Anterior cingulate cortex (tissue), 58 donors: Measurements from ENCODE around the gene GJC1.
A peak's percentile ranks its signal among the peaks of the same experiment; 100 is the strongest.

ENCODE experiments used
- DNase-seq, 58 donors: peaks; one replicate each; lab custom pipeline; 2025; lab: John Stamatoyannopoulos, UW

Gene GJC1

DNA sequence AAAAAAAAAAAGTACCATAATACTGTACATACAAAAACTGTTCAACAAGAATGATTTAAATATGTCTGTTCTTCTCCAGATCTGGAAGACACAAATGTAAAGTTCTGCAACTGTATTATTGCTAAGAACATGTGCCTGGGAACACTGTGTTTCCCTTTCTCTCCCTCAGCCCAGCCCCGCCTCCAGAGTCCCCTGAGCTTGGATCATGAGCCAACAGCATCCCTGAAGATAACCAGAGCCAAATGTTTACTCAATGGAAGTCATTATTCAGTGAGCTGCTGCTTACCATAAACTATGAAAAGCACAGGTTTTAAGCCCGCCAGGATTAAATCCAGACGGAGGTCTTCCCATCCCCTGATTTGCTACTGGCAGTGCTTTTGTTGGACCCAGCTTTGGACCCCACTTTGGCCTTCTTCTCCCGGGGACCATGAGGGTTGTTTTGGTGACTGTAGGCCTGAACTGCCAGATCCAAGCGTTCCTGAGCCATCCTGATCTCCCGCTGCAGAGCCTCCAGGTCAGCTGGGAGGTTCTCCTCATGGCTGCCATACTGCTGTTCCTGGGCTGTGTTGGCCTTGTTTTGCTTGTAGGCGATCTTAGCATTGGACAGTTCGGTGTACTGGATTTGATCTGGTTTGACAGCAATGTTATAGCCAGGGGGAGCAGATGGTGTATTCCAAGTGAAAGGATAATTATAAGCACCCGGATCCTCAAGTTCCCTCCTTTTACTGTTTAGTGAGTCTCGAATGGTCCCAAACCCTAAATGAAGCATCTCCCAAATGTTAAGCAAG lies 25.6 kb downstream of the GJC1 start:
- peak in 2 of 58 donors; percentile 23 to 25 for DNase-seq

- DNase-seq: no peak
These were observed 28.2 kb downstream of the GJC1 start for GRCh38 chr17:44801880-44802279.

DNA sequence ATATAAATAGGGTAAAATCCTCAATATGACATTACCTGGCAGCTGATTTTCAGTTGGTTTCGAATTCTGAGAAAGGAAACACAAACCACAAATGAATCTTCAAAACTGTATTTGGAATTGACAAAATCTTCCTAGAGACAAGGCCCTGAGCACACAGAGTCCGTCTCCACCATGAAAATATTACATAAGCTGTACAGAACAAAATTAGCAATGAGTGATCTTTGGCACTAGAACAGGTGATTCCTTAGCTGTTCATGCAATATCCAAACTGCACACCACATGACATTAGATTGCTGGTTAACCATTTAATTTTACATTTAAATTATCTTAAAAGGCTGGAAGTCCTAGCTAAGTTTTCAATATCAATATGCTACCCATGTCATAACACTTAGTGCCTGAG lies 31.7 kb downstream of the GJC1 start:
- no peak for DNase-seq

- no peak for DNase-seq
These were observed 32.3 kb downstream of the GJC1 start for GRCh38 chr17:44797802-44798201.

GRCh38 chr17:44796731-44797130 lies 33.4 kb downstream of the GJC1 start:
- no peak for DNase-seq

DNA sequence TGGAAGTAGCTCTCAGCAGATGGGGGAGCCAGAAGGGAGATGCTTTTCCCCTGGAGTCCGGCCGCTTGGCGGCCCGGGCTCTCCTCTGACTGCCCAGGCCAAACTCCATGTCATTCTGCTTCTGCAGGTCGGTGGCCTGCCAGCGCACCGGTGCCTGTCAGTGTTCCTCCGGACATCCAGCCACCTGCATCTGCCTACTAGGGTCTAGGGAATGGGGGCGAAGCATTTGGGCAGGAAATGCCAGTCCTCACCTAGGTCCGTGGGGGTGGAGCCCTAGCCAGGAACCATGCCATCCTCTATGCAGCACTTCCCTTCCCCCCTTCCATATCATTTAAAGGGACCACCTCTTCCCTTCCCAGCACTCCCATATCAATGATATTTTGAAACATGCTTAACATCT lies 34.2 kb downstream of the GJC1 start:
- no peak for DNase-seq

GRCh38 chr17:44795421-44795820 lies 34.7 kb downstream of the GJC1 start:
- DNase-seq: no peak

DNA sequence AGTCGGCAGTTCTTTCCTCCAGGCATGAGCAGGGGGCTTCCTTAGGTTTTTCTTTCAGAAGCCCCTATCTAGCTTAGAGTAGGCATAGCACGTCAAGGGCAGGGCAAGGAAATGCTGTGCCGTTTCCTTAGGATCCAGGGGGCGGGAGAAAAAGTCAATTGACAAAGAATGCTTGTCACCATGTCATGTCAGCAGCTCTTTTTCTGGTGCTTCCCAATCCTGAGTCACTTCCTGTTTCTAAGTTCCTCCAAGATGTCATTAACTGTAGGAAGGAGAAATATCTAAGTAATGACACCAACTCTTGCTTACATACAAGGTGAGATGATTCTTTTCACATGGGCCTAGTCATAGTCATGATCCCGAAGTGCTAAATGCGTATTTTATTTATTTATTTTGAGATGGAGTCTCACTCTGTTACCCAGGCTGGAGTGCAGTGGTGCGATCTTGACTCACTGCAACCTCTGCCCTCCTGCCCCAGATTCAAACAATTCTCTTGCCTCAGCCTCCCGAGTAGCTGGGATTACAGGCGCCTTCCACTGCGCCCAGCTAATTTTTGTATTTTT lies 35.2 kb downstream of the GJC1 start:
- DNase-seq: no peak

GRCh38 chr17:44793885-44794842 lies 35.9 kb downstream of the GJC1 start:
- peak in 1 of 58 donors; percentile 31 for DNase-seq

- DNase-seq: no peak
These were observed 37.8 kb downstream of the GJC1 start for GRCh38 chr17:44792276-44792675.

- DNase-seq: no peak
These were observed 41.9 kb downstream of the GJC1 start for GRCh38 chr17:44788139-44788538.

- no peak for DNase-seq
These were observed 42.7 kb downstream of the GJC1 start for GRCh38 chr17:44787271-44787940.

DNA sequence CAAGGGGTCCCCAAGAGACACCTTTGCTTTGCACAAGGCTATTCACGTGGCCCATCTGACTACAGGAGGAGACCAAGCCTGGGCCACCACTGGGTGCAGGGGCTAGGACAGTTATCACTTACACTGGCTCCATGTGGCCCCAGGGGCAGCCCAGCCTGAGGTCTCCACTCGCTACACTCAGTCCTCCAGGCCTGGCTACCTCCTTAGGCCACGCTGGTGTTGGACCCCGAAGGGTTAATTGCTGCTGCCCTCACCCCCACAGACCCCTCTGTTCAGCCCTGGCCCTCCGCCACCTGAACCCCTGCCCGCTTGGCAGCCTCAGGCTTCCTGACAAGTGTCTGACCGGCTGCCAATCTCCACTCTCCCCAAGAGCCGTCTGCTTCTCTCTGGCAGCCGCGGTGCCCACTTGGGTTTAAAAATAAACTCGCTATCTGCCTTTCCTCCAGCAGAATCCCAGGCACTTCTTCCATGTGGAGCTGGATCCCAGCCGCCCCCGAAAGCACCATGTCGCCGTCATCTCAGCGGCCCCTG lies 43.5 kb downstream of the GJC1 start:
- DNase-seq: peak in 40 of 58 donors; percentile 16 to 74 (median 42)

DNA sequence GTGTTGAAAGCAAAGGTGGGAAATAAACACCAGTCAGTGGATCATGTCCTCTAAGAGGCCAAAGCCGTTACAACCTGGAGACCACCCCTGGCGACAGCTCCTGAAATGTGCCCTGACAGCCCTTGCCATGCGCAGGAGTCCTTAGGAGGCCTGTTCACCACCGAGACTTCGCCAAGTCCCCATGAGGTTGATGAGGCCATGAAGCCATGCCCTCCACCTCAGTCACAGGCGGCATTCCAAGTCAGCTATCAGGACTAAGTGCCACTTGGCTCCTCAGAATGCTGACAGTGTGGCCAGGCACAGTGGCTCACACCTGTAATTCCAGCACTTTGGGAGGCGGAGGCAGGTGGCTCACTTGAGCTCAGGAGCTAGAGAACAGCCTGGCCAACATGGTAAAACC lies 44.2 kb downstream of the GJC1 start:
- DNase-seq: no peak

- DNase-seq: no peak
These were observed 47.7 kb downstream of the GJC1 start for GRCh38 chr17:44782326-44782850.

- no peak for DNase-seq
These were observed 48.3 kb downstream of the GJC1 start for GRCh38 chr17:44781551-44782325.

- no peak for DNase-seq
These were observed 49.1 kb downstream of the GJC1 start for GRCh38 chr17:44780845-44781480.

DNA sequence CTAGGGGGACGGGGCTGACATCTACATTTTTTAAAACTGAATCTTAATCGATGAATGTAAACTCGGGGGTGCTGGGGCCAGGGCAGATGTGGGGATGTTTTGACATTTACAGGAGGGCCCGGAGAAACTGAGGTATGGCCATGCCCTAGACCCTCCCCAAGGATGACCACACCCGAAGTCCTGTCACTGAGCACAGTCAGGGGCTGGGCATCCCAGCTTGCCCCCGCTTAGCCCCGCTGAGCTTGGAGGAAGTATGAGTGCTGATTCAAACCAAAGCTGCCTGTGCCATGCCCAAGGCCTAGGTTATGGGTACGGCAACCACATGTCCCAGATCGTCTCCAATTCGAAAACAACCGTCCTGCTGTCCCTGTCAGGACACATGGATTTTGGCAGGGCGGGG lies 49.9 kb downstream of the GJC1 start:
- DNase-seq: no peak
